Measurements from ENCODE around the gene TXNRD1.

The TXNRD1 gene

DNA sequence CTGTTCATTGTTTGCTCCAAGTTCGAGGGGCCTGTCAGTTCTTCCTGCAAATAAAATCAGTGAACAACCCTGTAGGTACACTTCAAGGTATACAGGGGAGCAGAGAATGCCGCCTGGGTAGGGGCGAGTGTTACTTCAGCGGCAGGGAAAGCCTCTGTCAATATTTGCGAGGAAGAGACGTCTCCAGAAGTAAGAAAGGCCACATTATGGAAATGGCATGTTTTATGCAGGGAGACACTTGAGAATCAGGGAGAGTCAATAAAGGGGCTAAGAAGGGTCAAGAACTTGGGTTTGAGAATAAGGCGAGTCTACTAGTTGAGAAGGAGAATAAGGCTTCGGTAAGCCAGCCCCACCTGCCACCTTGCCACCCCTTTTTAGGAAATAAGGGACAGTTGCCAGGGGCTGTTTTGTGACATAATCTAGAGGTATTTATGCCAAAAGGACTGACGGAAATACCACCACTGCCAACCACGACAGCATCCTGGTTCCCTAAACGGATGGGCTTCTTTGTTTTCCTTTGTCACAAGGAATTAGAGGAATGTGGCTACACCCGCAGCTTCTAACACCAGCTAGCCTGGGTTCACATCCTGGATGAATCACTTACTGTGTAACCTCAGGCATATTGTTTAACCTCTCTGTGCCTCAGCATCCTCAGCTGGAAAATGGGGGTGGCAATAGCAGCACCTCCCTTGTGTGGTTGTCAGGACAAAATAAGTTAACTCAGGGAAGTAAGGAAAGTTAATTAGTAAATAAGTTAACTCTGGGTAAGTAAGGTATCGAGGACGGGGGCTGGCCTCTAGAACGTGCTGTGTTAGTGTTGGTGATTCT is 155.7 kb downstream of the TXNRD1 start:
- Histone ChIP-seq H3K4me3 (ENCODE audit: insufficient read depth, low read depth, low read length) (no peak overlapping the region), H3K4me1 (ENCODE audit: control insufficient read depth, insufficient read depth, low read length) (no peaks in the 10 kb centered on the region), H3K36me3 (ENCODE audit: control insufficient read depth, insufficient read depth, low read length) (no peaks in the 10 kb centered on the region), H3K27me3 (ENCODE audit: control insufficient read depth, insufficient read depth, low read length, poor library complexity, severe bottlenecking) (no peaks in the 10 kb centered on the region), H3K9me3 (ENCODE audit: control insufficient read depth, low read length) (no peaks in the 10 kb centered on the region), H3K27ac (ENCODE audit: insufficient read depth, low read depth, low read length, poor library complexity, severe bottlenecking) (no peak overlapping the region)
- WGBS, 2 experiments = 58 to 64% methylated on average over 15 of the region's 15 CpGs

GRCh38 chr12:104372061-104372720 is 156.6 kb downstream of the TXNRD1 start:
- Histone ChIP-seq H3K36me3 (ENCODE audit: control insufficient read depth, insufficient read depth, low read length) (no peaks in the 10 kb centered on the region), H3K27ac (ENCODE audit: insufficient read depth, low read depth, low read length, poor library complexity, severe bottlenecking) (no peak overlapping the region), H3K27me3 (ENCODE audit: control insufficient read depth, insufficient read depth, low read length, poor library complexity, severe bottlenecking) (no peaks in the 10 kb centered on the region), H3K9me3 (ENCODE audit: control insufficient read depth, low read length) (no peaks in the 10 kb centered on the region), H3K4me3 (ENCODE audit: insufficient read depth, low read depth, low read length) (no peak overlapping the region), H3K4me1 (ENCODE audit: control insufficient read depth, insufficient read depth, low read length) (no peaks in the 10 kb centered on the region)
- 90 to 93% methylated on average over 12 of the region's 12 CpGs for WGBS, 2 experiments

DNA sequence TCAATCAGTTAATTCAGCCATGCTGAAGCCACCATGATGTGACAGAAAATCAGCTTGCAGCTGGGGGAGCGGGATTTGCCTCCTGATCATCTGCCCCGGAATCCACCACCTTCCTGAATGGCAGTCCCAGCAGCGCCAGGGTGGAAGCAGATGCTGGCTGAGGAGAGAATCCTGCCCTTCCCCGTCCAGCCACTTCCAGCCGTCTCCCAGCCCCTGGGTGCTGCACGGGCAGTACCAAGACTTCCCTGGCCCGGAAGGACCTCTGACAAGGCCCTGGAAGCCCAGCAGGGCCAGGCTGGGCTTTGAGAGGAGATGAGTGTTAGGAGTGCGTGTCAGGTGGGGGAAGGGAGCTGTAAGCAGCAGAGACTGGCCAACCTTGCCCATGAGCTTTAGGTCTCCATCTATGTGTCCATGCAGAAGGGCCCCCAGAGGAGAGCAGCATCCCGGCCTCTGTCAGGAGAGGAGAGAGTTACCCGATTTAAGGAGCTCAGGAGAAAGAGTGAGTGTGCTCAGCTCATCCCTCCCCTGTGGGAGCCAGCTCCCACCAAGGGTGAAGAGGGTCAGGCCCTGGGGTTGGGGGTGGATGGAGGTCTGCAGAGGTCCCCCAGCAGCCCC is 157.2 kb downstream of the TXNRD1 start:
- Histone ChIP-seq H3K27me3 (ENCODE audit: control insufficient read depth, insufficient read depth, low read length, poor library complexity, severe bottlenecking) (no peaks in the 10 kb centered on the region), H3K36me3 (ENCODE audit: control insufficient read depth, insufficient read depth, low read length) (no peaks in the 10 kb centered on the region), H3K4me1 (ENCODE audit: control insufficient read depth, insufficient read depth, low read length) (no peaks in the 10 kb centered on the region), H3K27ac (ENCODE audit: insufficient read depth, low read depth, low read length, poor library complexity, severe bottlenecking) (no peak overlapping the region), H3K4me3 (ENCODE audit: insufficient read depth, low read depth, low read length) (no peak overlapping the region), H3K9me3 (ENCODE audit: control insufficient read depth, low read length) (no peaks in the 10 kb centered on the region)
- 93% methylated on average over 10 of the region's 10 CpGs for WGBS, 2 experiments

DNA sequence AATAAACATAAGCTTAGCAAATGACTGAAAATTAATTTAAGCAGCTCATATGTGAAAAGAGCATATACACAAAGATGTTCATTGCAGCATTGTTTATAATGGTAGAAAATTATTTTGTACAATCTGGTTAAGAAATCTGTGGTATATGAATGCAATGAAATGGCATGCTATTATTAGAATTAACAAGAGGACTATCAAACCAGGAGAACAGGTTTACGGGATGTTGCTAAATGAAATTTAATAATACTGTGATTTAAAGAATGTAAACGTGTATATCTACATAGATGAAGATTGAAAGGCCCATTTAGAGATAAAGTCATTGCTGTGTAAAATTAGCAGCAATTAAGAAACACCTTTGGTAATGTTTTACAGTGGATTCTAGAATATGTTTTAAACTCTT is 158.5 kb downstream of the TXNRD1 start:
- no peak overlapping the region for H3K4me3 ChIP-seq (ENCODE audit: insufficient read depth, low read depth, low read length)
- H3K9me3 ChIP-seq (ENCODE audit: control insufficient read depth, low read length) = no peaks in the 10 kb centered on the region
- no peaks in the 10 kb centered on the region for H3K36me3 ChIP-seq (ENCODE audit: control insufficient read depth, insufficient read depth, low read length)
- H3K27ac ChIP-seq (ENCODE audit: insufficient read depth, low read depth, low read length, poor library complexity, severe bottlenecking) = no peak overlapping the region
- H3K27me3 ChIP-seq (ENCODE audit: control insufficient read depth, insufficient read depth, low read length, poor library complexity, severe bottlenecking) = no peaks in the 10 kb centered on the region
- 94 to 100% methylated on average over 2 of the region's 2 CpGs for WGBS, 2 experiments
- no peaks in the 10 kb centered on the region for H3K4me1 ChIP-seq (ENCODE audit: control insufficient read depth, insufficient read depth, low read length)

DNA sequence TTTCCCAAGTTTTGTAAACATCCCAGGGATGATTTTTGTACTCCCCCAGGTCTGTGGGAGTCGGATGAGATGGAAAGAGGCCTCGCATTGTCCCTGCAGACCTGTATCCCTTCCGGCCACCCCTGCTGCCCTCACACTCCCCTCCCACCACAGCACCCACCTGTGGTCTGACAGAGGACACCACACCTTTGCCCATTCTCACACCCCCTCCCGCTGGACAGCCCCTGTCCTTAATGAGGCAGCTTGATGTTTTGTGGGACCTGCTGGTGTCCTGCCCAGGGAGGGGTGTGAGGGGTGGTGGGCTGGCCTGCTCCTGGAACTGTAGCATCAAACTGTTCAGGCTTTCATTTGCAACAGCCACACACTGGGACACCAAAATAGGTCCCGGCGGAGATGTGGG is 159.2 kb downstream of the TXNRD1 start:
- no peak overlapping the region for H3K27ac ChIP-seq (ENCODE audit: insufficient read depth, low read depth, low read length, poor library complexity, severe bottlenecking)
- no peaks in the 10 kb centered on the region for H3K9me3 ChIP-seq (ENCODE audit: control insufficient read depth, low read length)
- 63 to 65% methylated on average over 6 of the region's 6 CpGs for WGBS, 2 experiments
- no peaks in the 10 kb centered on the region for H3K36me3 ChIP-seq (ENCODE audit: control insufficient read depth, insufficient read depth, low read length)
- H3K4me3 ChIP-seq (ENCODE audit: insufficient read depth, low read depth, low read length) = no peak overlapping the region
- no peaks in the 10 kb centered on the region for H3K27me3 ChIP-seq (ENCODE audit: control insufficient read depth, insufficient read depth, low read length, poor library complexity, severe bottlenecking)
- H3K4me1 ChIP-seq (ENCODE audit: control insufficient read depth, insufficient read depth, low read length) = no peaks in the 10 kb centered on the region

- Histone ChIP-seq H3K9me3 (ENCODE audit: control insufficient read depth, low read length) (no peaks in the 10 kb centered on the region), H3K4me1 (ENCODE audit: control insufficient read depth, insufficient read depth, low read length) (no peaks in the 10 kb centered on the region), H3K36me3 (ENCODE audit: control insufficient read depth, insufficient read depth, low read length) (no peaks in the 10 kb centered on the region), H3K27ac (ENCODE audit: insufficient read depth, low read depth, low read length, poor library complexity, severe bottlenecking) (no peak overlapping the region), H3K4me3 (ENCODE audit: insufficient read depth, low read depth, low read length) (no peak overlapping the region), H3K27me3 (ENCODE audit: control insufficient read depth, insufficient read depth, low read length, poor library complexity, severe bottlenecking) (no peaks in the 10 kb centered on the region)
- 83 to 86% methylated on average over 4 of the region's 4 CpGs for WGBS, 2 experiments
Measured at GRCh38 chr12:104375775-104376174, 160.2 kb downstream of the TXNRD1 start.

GRCh38 chr12:104376650-104377513 is 161.3 kb downstream of the TXNRD1 start:
- no peak overlapping the region for H3K4me3 ChIP-seq (ENCODE audit: insufficient read depth, low read depth, low read length)
- 89 to 91% methylated on average over 18 of the region's 18 CpGs for WGBS, 2 experiments
- H3K36me3 ChIP-seq (ENCODE audit: control insufficient read depth, insufficient read depth, low read length) = no peaks in the 10 kb centered on the region
- no peaks in the 10 kb centered on the region for H3K9me3 ChIP-seq (ENCODE audit: control insufficient read depth, low read length)
- no peaks in the 10 kb centered on the region for H3K4me1 ChIP-seq (ENCODE audit: control insufficient read depth, insufficient read depth, low read length)
- H3K27ac ChIP-seq (ENCODE audit: insufficient read depth, low read depth, low read length, poor library complexity, severe bottlenecking) = no peak overlapping the region
- no peaks in the 10 kb centered on the region for H3K27me3 ChIP-seq (ENCODE audit: control insufficient read depth, insufficient read depth, low read length, poor library complexity, severe bottlenecking)

DNA sequence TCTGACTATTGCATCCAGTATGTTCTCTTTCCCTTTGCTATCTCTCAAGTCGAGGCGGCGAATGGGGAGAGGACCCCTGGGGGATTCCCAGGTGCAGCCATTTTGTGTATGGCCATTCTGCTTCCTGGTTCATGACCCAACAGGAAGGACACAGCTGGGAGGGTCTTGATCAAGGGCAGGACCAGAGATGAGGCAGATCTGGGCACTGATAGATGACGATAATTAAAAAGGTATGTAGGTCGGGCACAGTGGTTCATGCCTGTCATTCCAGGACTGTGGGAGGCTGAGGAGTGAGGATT is 161.9 kb downstream of the TXNRD1 start:
- 78 to 86% methylated on average over 5 of the region's 5 CpGs for WGBS, 2 experiments
- no peaks in the 10 kb centered on the region for H3K27me3 ChIP-seq (ENCODE audit: control insufficient read depth, insufficient read depth, low read length, poor library complexity, severe bottlenecking)
- H3K4me1 ChIP-seq (ENCODE audit: control insufficient read depth, insufficient read depth, low read length) = no peaks in the 10 kb centered on the region
- H3K4me3 ChIP-seq (ENCODE audit: insufficient read depth, low read depth, low read length) = no peak overlapping the region
- H3K9me3 ChIP-seq (ENCODE audit: control insufficient read depth, low read length) = no peaks in the 10 kb centered on the region
- H3K36me3 ChIP-seq (ENCODE audit: control insufficient read depth, insufficient read depth, low read length) = no peaks in the 10 kb centered on the region
- H3K27ac ChIP-seq (ENCODE audit: insufficient read depth, low read depth, low read length, poor library complexity, severe bottlenecking) = no peak overlapping the region

DNA sequence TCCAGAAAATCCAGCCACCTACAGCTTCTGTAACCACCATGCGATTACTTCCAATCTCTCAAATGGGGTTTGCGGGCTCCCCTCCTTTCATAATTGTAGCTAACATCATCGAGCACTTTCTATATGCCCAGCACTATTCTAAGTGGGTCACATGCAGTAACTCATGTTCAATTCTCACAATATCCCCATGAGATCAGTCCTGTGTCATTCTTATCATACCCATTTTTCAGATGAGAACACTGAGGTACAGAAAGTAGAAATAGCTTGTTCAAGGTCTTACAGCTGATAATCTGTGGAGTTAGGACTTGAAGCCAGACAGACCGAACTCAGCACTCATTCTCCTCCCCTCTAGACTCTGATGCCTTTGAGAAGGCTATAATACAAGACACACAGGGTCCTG is 162.8 kb downstream of the TXNRD1 start:
- H3K27me3 ChIP-seq (ENCODE audit: control insufficient read depth, insufficient read depth, low read length, poor library complexity, severe bottlenecking) = no peaks in the 10 kb centered on the region
- 95 to 97% methylated on average over 4 of the region's 4 CpGs for WGBS, 2 experiments

DNA sequence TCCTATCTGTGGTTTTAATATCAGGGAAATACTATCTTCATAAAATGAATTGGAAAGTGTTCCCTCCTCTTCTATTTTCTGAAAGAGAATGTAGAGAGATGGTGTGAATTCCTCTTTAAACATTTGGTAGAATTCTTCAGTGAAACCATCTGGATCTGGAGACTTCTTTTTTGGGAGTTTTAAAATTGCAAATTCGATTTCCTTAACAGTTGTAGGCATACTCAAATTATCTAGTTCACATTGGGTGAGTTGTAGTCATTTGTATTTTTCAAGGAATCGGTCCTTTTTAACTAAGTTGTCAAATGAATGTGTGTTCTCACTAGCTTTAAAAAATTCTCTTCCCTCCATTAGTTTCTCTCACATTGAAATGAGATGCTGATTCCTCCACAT is 165.8 kb downstream of the TXNRD1 start:
- Histone ChIP-seq H3K9me3 (ENCODE audit: control insufficient read depth, low read length) (no peaks in the 10 kb centered on the region), H3K36me3 (ENCODE audit: control insufficient read depth, insufficient read depth, low read length) (no peaks in the 10 kb centered on the region), H3K4me1 (ENCODE audit: control insufficient read depth, insufficient read depth, low read length) (no peaks in the 10 kb centered on the region), H3K4me3 (ENCODE audit: insufficient read depth, low read depth, low read length) (no peak overlapping the region), H3K27ac (ENCODE audit: insufficient read depth, low read depth, low read length, poor library complexity, severe bottlenecking) (no peak overlapping the region), H3K27me3 (ENCODE audit: control insufficient read depth, insufficient read depth, low read length, poor library complexity, severe bottlenecking) (no peaks in the 10 kb centered on the region)
- WGBS, 2 experiments = 74 to 76% methylated on average over 2 of the region's 2 CpGs

More for the DNA sequence above, 162.8 kb downstream of the TXNRD1 start:
- Histone ChIP-seq H3K4me3 (ENCODE audit: insufficient read depth, low read depth, low read length) (no peak overlapping the region), H3K9me3 (ENCODE audit: control insufficient read depth, low read length) (no peaks in the 10 kb centered on the region), H3K27ac (ENCODE audit: insufficient read depth, low read depth, low read length, poor library complexity, severe bottlenecking) (no peak overlapping the region), H3K4me1 (ENCODE audit: control insufficient read depth, insufficient read depth, low read length) (no peaks in the 10 kb centered on the region), H3K36me3 (ENCODE audit: control insufficient read depth, insufficient read depth, low read length) (no peaks in the 10 kb centered on the region)
